GM04503 (cell line): Measurements from ENCODE around the gene ADCY5.

Experiments used
- DNase-seq: peaks from one replicate; pipeline ENCODE4 v3.0.0-alpha.2; 2012; ENCODE audit warnings: low read depth

Gene ADCY5

GRCh38 chr3:123286308-123287023 is 162.4 kb downstream of the ADCY5 start:
- no peak for DNase-seq

DNA sequence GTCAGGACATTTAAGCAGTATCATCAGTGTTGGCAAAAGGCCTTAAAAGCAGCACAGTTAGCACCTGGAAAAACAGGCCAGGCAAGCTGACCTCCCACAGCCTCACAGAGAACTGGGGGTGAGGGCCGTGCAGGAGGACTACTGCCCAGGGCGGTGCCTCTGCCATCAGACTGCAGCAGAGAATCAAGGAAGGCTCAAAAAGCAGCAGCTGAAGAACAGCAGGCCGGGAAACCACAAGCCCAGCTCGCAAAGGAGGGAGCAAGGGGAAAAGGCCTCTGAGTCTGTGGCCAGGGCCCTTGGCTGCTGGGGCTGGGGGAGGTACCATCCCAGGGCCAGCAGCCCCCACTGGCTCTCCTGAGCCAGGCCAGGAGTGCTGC is 163.0 kb downstream of the ADCY5 start:
- no peak for DNase-seq

DNA sequence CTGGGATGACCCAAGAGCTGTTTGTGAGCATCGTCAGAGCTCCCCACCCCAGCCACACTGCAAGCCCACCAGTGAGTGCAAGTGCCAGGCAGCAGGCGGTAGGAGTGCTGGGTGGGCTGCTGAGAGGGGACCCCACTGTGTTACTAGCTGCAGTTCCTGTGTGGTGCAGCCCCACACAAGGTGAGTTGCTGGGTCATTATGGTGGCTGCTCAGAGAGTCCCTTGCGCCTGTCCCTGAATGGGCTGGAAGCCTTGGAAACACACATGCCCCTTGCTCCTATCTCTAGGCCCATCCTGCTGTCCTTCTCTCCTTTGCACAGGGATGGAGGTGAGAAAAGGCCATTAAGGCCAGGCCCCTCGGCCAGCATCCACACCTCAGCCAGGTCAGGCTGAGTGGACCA is 163.4 kb downstream of the ADCY5 start:
- DNase-seq = no peak

- no peak for DNase-seq
Observed at GRCh38 chr3:123285066-123285465, 163.8 kb downstream of the ADCY5 start.

- DNase-seq = no peak
Observed at GRCh38 chr3:123284399-123285010, 164.4 kb downstream of the ADCY5 start.

DNA sequence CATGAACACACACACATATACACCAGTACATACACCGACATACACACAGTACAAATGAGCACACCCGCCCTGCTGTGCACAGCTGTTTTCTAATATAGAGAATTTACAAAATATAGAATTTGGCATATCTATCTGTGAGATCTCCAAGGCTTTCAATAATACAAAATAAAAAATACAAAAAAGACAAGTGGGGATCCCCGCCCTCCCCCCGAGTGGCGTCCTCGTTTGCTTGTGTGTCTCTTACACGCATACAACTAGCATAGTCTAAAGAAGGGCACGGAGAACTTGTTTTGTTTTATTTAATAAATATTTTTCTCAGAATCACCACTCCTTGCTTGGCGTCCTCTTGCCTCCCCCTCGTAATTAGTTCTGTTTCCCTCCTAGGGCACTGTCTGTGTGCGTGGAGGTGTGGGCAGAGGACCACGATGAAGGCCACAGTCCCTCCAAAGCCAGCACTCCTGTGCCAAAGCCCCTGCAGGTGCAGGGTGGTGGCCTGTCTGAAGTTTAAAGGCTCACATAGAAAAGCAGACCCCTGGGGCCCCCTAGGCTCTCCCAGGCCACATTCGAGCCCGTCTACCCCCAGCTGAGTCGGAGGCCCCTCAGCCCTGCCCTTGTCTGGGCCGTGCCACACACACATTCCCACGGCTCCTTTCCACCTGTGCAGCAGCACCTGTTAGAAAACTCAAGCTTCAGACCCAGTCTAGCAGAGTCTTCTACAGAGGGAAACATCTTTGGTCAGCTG is 165.1 kb downstream of the ADCY5 start:
- no peak for DNase-seq

GRCh38 chr3:123283074-123283473 is 165.8 kb downstream of the ADCY5 start:
- DNase-seq = no peak

DNA sequence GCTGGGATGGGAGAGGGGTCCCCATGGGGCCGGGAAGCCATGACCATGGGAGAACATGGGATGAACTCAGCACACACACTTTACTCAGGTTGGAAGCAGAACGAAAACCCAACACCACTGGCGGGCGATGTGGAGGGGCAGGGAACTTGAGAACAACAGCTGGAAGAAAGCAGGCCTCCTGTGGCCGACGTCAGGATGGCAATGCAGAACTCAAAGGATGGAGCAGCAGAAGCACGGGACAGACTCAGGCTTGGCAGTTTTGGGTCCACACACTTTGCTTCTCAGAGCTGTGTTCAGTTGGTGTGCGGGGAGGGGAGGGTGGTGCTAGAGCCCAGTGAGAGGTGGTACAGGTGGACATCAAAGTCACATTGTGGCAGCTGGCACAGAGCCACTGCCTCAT is 166.4 kb downstream of the ADCY5 start:
- no peak for DNase-seq

GRCh38 chr3:123281929-123282328 is 167.0 kb downstream of the ADCY5 start:
- no peak for DNase-seq

DNA sequence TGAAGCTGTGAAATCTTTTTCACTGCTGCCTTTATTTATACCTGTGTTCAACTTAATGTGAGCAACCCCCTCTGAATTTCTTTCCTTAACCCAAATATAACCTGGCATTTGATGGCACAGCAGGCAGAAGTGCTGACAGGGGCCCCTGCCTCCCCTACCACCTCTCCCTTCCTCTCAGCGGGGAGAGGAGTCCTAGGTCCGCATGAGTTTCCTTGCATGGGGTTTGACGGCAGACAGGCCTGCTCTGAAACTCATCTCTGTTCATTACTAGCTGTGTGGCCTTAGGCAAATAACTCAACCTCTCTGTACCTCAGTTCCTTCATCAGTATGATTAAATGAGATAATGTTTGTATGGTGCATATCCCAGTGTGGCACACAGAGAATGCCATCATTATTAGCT is 167.5 kb downstream of the ADCY5 start:
- DNase-seq = no peak

GRCh38 chr3:123279121-123279520 is 169.8 kb downstream of the ADCY5 start:
- no peak for DNase-seq

DNA sequence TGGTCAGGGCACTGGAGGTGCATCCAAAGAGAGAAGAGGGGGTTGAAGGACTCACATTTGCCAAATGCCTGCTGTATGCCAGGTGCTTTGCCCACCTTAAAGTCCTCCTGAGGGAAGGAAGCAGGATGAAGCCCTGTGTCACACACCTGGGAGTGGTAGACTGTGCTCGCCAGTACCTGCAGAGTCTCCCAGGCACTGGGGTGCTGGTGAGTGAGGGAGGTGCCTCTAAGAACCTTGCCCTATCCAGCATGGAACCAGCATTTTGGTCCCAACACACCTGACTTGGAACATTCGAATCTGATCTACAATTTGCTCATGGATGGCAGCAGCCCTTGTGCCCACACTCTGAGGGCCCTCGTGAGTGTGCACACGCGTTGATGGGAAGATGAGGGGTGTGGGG is 170.4 kb downstream of the ADCY5 start:
- no peak for DNase-seq

DNA sequence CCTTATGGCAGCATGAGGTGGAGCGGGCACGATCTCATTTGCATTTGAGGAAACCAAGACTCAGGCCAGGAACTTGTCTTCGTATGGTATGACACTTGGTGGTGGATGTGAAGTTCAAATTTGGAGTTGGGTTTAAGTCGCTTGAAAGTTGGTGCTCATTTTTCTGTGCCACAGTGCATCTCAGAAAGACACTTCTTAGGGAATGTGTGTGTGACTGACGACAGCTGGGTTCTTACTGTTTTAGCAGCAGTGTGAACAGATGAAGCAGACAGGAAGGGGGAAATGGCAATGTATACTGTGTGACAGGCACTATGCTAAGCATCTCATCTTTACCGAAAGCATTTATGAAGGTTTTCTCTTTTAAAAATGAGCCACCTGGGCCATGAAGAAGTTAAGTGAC is 171.8 kb downstream of the ADCY5 start:
- no peak for DNase-seq

GRCh38 chr3:123276346-123277006 is 172.4 kb downstream of the ADCY5 start:
- no peak for DNase-seq

DNA sequence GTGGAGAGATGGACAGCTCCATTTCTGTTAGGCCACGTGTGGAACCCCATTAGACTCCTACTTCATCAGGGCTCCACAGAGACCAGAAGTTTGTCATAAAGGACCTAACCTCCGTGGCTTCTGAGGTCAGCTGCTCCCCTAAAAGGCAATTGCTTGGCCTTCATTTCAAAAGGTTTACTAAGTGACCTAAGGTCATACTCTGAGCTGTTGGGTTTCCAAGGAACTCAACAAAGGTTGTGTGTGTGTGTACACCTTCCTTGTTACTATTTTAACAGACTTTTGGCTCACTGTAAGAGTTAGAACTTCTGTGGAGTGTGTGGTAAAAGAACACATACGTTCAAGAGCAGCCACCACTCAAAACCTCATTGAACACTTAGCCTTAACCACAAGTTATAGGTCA is 173.2 kb downstream of the ADCY5 start:
- no peak for DNase-seq

DNA sequence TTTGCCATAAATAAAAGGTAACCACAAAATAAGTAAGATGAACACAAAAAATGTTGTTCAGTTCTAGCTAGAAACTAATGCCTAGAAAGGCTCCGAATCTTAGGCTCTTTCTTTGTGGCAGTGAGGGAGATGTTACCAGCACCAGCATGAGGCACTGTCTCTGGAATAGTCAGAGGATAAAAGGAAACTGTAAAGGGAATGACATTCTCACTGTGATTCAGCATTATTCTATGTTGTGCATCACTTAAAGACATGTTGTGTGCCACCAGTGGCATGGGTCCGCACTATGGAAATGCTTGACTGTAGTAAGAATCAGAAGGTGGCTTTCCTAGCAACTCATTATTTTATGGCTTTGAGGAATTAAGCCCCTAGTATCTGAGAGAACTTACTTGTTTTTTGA is 176.3 kb downstream of the ADCY5 start:
- DNase-seq = no peak

DNA sequence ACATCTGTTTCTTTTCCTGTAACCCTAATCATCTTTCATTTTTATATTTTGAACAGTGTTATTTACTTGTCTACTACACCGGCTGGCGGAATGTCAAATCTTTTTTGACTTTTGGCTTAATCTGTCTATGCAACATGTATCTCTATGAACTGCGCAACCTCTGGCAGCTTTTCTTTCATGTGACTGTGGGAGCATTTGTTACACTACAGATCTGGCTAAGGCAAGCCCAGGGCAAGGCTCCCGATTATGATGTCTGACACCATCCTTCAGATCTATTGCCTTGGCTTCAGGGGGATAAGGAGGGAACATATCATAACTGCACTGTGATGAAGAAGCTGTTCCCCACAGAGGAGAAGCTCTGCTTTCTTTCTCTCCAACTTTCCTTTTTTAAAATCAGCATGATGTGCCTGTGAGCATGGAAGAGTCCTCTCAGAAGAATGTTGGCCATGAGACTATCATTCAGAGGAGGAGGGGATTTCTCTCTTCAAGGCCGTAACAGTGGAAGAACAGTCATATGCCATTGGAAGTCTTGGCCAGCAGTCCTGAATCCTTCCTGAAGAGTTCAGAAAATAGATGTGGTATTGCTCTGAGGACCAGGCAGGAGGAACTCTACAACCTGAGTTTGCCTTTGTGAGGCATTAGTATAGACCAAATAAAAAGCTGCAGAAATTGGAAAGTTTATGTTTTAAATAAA is 177.3 kb downstream of the ADCY5 start:
- no peak for DNase-seq

- DNase-seq = no peak
Observed at GRCh38 chr3:123270818-123271217, 178.1 kb downstream of the ADCY5 start.

GRCh38 chr3:123267821-123268220 is 181.1 kb downstream of the ADCY5 start:
- no peak for DNase-seq

DNA sequence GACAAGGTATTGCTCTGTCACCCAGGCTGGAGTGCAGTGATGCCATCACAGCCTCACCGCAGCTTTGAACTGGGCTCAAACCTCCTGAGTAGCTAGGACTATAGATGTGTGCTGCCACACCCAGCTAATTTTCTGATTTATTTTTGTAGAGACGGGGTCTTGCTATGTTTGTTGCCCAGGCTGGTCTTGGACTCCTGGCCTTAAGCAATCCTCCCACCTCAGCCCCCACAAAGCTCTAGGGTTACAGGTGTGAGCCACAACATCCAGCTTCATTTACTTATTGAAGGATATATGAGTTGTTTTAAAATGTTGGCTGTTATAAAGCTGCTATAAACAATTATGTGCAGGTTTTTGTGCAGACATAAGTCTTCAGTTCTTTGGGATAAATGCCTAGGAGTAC is 184.9 kb downstream of the ADCY5 start:
- no peak for DNase-seq

DNA sequence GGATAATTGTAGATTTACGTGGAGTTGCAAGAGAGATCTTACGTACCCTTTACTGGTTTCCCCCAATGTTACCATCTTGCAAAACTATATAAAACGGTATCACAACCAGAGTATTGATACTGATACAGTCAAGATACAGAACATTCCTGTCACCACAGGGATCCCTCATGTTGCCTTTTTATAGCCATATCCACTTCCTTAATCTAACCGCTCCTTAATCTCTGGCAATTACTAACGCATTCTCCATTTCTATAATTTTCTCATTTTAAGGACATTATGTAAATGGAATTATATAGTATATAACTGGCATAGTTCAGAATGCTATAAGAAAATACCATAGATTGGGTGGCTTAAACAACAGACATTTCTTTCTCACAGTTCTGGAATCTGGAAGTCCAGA is 186.0 kb downstream of the ADCY5 start:
- DNase-seq = no peak

DNA sequence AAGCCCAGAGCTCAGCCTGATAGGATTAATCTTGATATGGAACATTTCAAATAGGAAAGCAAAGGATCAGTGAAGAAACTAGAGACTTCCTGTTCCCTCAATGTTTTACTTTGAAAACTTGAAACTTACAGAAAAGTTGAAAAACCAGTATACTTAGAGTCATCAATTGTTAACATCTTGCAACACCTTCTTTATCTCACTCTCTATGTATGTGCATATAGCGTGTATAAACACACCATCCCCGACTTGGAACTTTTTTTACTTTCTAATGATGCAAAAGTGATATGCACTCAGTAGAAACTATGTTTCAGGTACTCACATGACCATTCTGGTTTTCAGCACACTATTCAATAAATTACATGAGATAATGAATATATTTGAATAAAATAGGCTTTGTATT is 186.7 kb downstream of the ADCY5 start:
- no peak for DNase-seq
